HL-60/S4 treated with phorbol 12-myristate 13-acetate at 8.2 ng/mL for 4 days and 3 days (cell line): ENCODE data around the gene PRKAR1B.

ENCODE experiments used
- in situ Hi-C: fragments of 300-500 bp; cut with MboI; formaldehyde crosslinking; loops from 2 replicates; pipeline ENCODE4 v1.15.0; 2022; ENCODE audit warnings: low sequenced_read_pairs

The PRKAR1B gene

GRCh38 chr7:576524-577277 is 150.4 kb downstream of the PRKAR1B start:
- in situ Hi-C loops = no loop called here

GRCh38 chr7:575425-576366 is 151.4 kb downstream of the PRKAR1B start:
- in situ Hi-C loops = no loop called here

GRCh38 chr7:574661-575395 is 152.3 kb downstream of the PRKAR1B start:
- in situ Hi-C loops = no loop called here

- in situ Hi-C loops = no loop called here
Observed at GRCh38 chr7:573933-574381, 153.1 kb downstream of the PRKAR1B start.

- in situ Hi-C loops = no loop called here
Observed at GRCh38 chr7:573269-573932, 153.7 kb downstream of the PRKAR1B start.

GRCh38 chr7:572416-573268 is 154.4 kb downstream of the PRKAR1B start:
- in situ Hi-C loops = no loop called here

- in situ Hi-C loops = no loop called here
Observed at GRCh38 chr7:571718-572415, 155.2 kb downstream of the PRKAR1B start.

GRCh38 chr7:571096-571717 is 155.9 kb downstream of the PRKAR1B start:
- in situ Hi-C loops = no loop called here

GRCh38 chr7:570801-571070 is 156.3 kb downstream of the PRKAR1B start:
- in situ Hi-C loops = no loop called here

- in situ Hi-C loops = no loop called here
Observed at GRCh38 chr7:569996-570800, 156.9 kb downstream of the PRKAR1B start.

- in situ Hi-C loops = no loop called here
Observed at GRCh38 chr7:569071-569855, 157.8 kb downstream of the PRKAR1B start.

- in situ Hi-C loops = no loop called here
Observed at GRCh38 chr7:568031-568951, 158.8 kb downstream of the PRKAR1B start.

- in situ Hi-C loops = no loop called here
Observed at GRCh38 chr7:567305-567883, 159.7 kb downstream of the PRKAR1B start.

GRCh38 chr7:566100-566499 is 161.0 kb downstream of the PRKAR1B start:
- in situ Hi-C loops = no loop called here

- in situ Hi-C loops = no loop called here
Observed at GRCh38 chr7:564176-564865, 162.8 kb downstream of the PRKAR1B start.
